ENCODE measurements around the gene CDC14A.

- no peak for TF ChIP-seq POLR2A (IDR thresholded peaks at IDR 0.05)
- no peak for TF ChIP-seq CTCF (IDR thresholded peaks at IDR 0.05)
These were observed 29.7 kb upstream of the CDC14A start for GRCh38 chr1:100322436-100323211.

All from adrenal gland (tissue), 5 donors.